Calu3 (cell line): ENCODE data around the gene CLDN20. TPM values are rescaled to one million over a fixed set of nuclear protein-coding genes. Genes with fewer than 3 reads are reported as not detected.

ENCODE experiments used
- BruUV-seq: library from RNA; stranded (reverse); fragments of 400-500 nt; replicated peaks from 2 replicates; lab custom pipeline; 2021; lab: Mats Ljungman, UMichigan
- CTCF ChIA-PET: fragments of 300-600 bp; sonication (Branson Sonifier 250); formaldehyde crosslinking; loops from one replicate; lab custom pipeline; 2022; ENCODE audit warnings: antibody characterized with exemption; lab: Charles Lee
- DNase-seq: peaks from one replicate; pipeline ENCODE4 v3.0.0; 2022
- H3K27ac Mint-ChIP-seq: one replicate; pipeline ENCODE4 v1.8.0; 2022; ENCODE audit warnings: mixed read lengths; ENCODE audit not compliant: unreplicated experiment
- H3K27me3 Mint-ChIP-seq: one replicate; pipeline ENCODE4 v1.8.0; 2022; ENCODE audit warnings: mixed read lengths; ENCODE audit not compliant: unreplicated experiment
- H3K36me3 Mint-ChIP-seq: one replicate; pipeline ENCODE4 v1.8.0; 2022; ENCODE audit warnings: mild to moderate bottlenecking, moderate library complexity, mixed read lengths; ENCODE audit not compliant: insufficient read depth, unreplicated experiment
- H3K4me1 Mint-ChIP-seq: one replicate; pipeline ENCODE4 v1.8.0; 2022; ENCODE audit warnings: mild to moderate bottlenecking, low read depth, mixed read lengths; ENCODE audit not compliant: unreplicated experiment
- H3K4me3 Mint-ChIP-seq: one replicate; pipeline ENCODE4 v1.8.0; 2022; ENCODE audit warnings: mild to moderate bottlenecking, low read depth, moderate library complexity, mixed read lengths; ENCODE audit not compliant: unreplicated experiment
- H3K9me3 Mint-ChIP-seq: one replicate; pipeline ENCODE4 v1.8.0; 2022; ENCODE audit warnings: low read depth, mixed read lengths; ENCODE audit not compliant: unreplicated experiment
- intact Hi-C: fragments of 100-400 bp; cut with micrococcal nuclease; formaldehyde crosslinking; loops from one replicate; pipeline ENCODE4 v1.10.0; 2022; ENCODE audit not compliant: unreplicated experiment
- total RNA-seq: library from RNA; stranded (reverse); gene quantifications from 2 replicates; pipeline ENCODE4 v1.2.3, GENCODE V29; 2022
- TF ChIP-seq, protein P1 (sequence below): fragments of 200-600 bp; IDR thresholded peaks from one replicate; pipeline ENCODE4 v1.8.0; 2022; ENCODE audit warnings: antibody characterized with exemption; ENCODE audit not compliant: unreplicated experiment

Gene CLDN20
- total RNA-seq, 1 experiment from 2014 or later, result not detected

- no TSS peak for BruUV-seq
- CTCF ChIA-PET, result no interaction called here
- TF ChIP-seq, protein P1, sequence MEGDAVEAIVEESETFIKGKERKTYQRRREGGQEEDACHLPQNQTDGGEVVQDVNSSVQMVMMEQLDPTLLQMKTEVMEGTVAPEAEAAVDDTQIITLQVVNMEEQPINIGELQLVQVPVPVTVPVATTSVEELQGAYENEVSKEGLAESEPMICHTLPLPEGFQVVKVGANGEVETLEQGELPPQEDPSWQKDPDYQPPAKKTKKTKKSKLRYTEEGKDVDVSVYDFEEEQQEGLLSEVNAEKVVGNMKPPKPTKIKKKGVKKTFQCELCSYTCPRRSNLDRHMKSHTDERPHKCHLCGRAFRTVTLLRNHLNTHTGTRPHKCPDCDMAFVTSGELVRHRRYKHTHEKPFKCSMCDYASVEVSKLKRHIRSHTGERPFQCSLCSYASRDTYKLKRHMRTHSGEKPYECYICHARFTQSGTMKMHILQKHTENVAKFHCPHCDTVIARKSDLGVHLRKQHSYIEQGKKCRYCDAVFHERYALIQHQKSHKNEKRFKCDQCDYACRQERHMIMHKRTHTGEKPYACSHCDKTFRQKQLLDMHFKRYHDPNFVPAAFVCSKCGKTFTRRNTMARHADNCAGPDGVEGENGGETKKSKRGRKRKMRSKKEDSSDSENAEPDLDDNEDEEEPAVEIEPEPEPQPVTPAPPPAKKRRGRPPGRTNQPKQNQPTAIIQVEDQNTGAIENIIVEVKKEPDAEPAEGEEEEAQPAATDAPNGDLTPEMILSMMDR, result no peak
- H3K4me1 Mint-ChIP-seq, result no peaks in the 10 kb centered on the region
- H3K9me3 Mint-ChIP-seq, result no peaks in the 10 kb centered on the region
- no peak overlapping the region for H3K4me3 Mint-ChIP-seq
- intact Hi-C loops, result no loop called here
- H3K27me3 Mint-ChIP-seq, result no peaks in the 10 kb centered on the region
- DNase-seq, result no peak
- peaks cover 21% of the 10 kb centered on the region for H3K36me3 Mint-ChIP-seq
- H3K27ac Mint-ChIP-seq, result no peak overlapping the region
Measured at GRCh38 chr6:155245193-155245592, 18.6 kb upstream of the CLDN20 start.

- Mint-ChIP-seq H3K27me3 (no peaks in the 10 kb centered on the region), H3K4me3 (no peak overlapping the region), H3K27ac (no peak overlapping the region), H3K9me3 (no peaks in the 10 kb centered on the region), H3K36me3 (peaks cover 21% of the 10 kb centered on the region), H3K4me1 (no peaks in the 10 kb centered on the region)
- intact Hi-C loops, result no loop called here
- no peak for DNase-seq
- no TSS peak for BruUV-seq
- CTCF ChIA-PET, result interaction anchor here (0.6 to 0.7 kb wide), 2 partner anchors 326 to 378 kb away, joined by 3 to 4 read pairs; no protein-coding TSS in a partner anchor
- TF ChIP-seq, protein P1, result no peak
Measured at GRCh38 chr6:155245831-155246230, 18.0 kb upstream of the CLDN20 start.

GRCh38 chr6:155246825-155247224 lies 17.0 kb upstream of the CLDN20 start:
- no TSS peak for BruUV-seq
- H3K4me3 Mint-ChIP-seq, result no peak overlapping the region
- peaks cover 25% of the 10 kb centered on the region for H3K36me3 Mint-ChIP-seq
- no peaks in the 10 kb centered on the region for H3K4me1 Mint-ChIP-seq
- TF ChIP-seq, protein P1, result no peak
- no peak overlapping the region for H3K27ac Mint-ChIP-seq
- CTCF ChIA-PET, result no interaction called here
- intact Hi-C loops, result no loop called here
- DNase-seq, result no peak
- H3K9me3 Mint-ChIP-seq, result no peaks in the 10 kb centered on the region
- no peaks in the 10 kb centered on the region for H3K27me3 Mint-ChIP-seq

DNA sequence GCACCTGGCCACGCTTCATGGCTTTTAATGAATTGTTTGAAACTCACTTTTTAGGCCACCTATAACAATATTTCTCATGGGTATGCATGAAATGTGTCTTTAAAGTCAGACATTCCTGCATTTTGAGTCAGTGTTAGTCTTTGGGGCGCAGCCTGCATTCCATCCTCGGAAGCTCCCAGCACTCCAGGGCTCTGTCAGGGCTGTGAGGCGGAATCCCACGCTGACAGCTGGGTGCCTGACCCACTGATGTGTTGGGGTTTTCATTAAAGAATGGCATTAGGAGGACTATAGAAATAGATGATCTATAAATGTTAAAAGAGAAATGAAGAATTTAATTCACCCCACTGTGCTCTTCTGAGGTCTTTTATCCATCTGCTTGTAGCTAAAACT lies 16.2 kb upstream of the CLDN20 start:
- Mint-ChIP-seq H3K9me3 (no peaks in the 10 kb centered on the region), H3K36me3 (peaks cover 22% of the 10 kb centered on the region), H3K27ac (no peak overlapping the region), H3K4me3 (no peak overlapping the region), H3K4me1 (no peaks in the 10 kb centered on the region), H3K27me3 (no peaks in the 10 kb centered on the region)
- CTCF ChIA-PET, result interaction anchor here (1.2 kb wide), 1 partner anchor 70 kb away, joined by 12 read pairs; no protein-coding TSS in a partner anchor
- no TSS peak for BruUV-seq
- no peak for DNase-seq
- intact Hi-C loops, result loop anchor here (2.0 kb wide), 1 partner anchor 319 kb away; no protein-coding TSS in a partner anchor
- TF ChIP-seq, protein P1, result no peak
